HG02588 (cell line): ENCODE results near the gene USP21.
"Not testable (repeated sequence)": the region's sequence is repeated elsewhere in the genome, so short reads cannot be mapped to it uniquely, and the experiment has no call there.

ENCODE experiments used
- ATAC-seq: cut with Tn5 transposase; IDR thresholded peaks from one replicate; pipeline ENCODE4 v1.9.1; 2021; ENCODE audit warnings: mild to moderate bottlenecking, moderate library complexity; ENCODE audit not compliant: unreplicated experiment

USP21 gene, protein sequence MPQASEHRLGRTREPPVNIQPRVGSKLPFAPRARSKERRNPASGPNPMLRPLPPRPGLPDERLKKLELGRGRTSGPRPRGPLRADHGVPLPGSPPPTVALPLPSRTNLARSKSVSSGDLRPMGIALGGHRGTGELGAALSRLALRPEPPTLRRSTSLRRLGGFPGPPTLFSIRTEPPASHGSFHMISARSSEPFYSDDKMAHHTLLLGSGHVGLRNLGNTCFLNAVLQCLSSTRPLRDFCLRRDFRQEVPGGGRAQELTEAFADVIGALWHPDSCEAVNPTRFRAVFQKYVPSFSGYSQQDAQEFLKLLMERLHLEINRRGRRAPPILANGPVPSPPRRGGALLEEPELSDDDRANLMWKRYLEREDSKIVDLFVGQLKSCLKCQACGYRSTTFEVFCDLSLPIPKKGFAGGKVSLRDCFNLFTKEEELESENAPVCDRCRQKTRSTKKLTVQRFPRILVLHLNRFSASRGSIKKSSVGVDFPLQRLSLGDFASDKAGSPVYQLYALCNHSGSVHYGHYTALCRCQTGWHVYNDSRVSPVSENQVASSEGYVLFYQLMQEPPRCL

DNA sequence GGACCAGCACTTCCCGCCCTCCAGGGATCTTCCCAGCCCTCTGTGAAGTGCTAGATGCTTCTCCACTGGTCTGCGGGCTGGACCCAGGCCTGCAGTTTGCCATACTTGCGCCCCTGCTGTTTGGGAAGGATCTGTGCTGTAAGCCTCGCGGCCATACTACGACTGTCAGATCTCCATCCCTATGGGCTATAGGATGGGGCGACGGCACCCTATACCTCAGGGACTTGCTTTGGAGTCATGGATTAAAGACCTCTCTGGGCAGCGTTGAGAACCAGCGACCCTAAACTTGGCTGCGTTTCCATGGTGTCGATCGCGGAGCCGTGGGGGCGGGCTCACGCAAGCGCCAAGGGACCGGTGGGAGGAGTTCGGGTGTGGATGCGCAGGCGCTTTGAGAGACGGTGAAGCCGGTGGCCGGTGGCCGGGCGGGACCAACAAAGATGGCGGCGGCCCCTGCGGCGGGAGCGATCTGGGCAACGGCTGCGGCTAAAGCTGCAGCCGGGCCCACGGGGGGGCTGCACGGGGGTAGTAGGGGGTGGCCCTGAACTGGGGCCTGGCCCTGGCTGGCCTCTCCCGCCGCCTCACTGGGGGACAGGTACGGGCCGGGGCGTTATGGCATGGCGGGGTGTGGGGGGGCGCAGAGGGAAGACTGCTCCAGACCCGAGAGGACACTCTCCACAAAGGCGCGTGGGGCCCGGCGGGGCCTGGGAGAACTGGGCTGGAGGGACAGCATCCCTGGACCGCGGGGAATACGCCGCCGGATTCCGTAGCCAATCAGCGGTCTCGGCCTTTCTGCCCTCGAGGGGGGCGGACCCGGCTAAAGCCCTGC is at the start of gene USP21:
TSS of gene USP21 (plus strand) at position 414 of the 826 bp plus-strand sequence. CDS start 1,141 bp downstream, outside the sequence.
- ATAC-seq = peak; percentile 78

DNA sequence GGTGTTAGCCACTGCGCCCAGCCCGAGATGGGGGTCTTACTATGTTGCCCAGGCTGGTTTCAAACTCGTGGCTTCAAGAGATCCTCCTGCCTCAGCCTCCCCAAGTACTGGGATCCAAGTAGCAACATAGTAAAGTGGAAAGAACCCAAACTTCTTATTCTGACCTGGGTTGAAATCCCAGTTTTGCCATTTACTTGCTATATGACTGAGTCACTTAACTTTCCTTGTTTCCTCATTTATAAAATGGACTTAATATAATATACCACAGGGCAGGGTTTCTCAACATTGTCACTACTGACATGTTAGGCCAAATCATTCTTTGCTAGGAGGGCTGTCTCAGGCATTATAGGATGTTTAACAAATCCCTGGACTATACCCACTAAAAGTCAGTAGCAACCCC is 48.2 kb upstream of the USP21 start:
- no peak for ATAC-seq

DNA sequence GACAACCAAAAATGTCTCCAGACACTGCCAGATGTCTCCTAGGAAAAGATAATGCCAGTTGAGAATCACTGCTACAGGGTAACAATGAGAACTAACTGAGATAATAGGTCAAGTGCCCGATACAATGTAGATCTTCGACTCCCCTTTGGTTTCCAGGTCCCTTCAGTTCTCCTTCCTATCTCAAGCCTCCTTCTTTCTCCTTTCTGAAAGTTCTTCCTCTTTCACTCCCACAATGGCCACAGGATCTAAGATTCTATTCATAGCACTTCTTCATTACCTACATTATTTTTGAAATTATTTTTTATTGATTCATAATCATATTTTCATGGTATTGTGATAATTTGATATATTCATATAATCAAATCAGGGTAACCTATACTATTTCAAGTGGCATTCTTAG is 47.8 kb upstream of the USP21 start:
- ATAC-seq = no peak

DNA sequence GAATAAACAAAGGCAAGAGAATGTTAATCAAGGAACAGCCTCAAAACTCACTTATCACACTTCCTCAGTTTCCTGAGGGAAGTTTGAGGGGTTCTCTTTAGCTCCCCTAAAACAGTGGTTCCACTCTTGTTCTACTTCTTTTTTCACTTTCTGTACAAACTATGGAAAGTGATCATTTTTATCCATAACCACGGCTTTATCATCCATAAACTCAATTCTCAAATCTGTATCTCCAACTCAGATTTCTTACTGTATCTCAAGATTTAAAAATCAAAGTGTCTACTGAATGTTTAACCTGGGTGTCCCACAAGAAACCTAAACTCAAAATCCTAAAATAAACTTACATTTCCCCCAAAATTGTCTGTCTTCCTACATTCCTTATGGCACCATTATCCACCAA is 45.4 kb upstream of the USP21 start:
- ATAC-seq = no peak

DNA sequence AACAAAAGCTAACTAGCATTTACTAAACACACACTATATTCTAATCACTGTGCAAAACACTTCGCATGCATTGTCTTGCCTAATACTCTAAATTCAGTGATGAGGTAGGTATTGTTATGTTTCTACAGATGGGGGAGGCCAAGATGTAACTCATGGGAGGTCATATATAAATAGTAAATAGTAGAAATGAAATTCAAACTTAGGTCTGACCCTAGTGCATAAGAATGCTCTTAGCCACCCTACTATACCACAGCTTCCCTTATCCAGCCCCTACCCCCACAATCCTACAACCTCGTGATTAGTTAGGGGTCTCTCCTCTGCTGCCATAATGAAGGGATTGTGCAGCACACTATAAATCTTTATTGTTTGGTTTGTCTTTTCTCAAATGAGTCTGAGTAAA is 44.7 kb upstream of the USP21 start:
- ATAC-seq = no peak

DNA sequence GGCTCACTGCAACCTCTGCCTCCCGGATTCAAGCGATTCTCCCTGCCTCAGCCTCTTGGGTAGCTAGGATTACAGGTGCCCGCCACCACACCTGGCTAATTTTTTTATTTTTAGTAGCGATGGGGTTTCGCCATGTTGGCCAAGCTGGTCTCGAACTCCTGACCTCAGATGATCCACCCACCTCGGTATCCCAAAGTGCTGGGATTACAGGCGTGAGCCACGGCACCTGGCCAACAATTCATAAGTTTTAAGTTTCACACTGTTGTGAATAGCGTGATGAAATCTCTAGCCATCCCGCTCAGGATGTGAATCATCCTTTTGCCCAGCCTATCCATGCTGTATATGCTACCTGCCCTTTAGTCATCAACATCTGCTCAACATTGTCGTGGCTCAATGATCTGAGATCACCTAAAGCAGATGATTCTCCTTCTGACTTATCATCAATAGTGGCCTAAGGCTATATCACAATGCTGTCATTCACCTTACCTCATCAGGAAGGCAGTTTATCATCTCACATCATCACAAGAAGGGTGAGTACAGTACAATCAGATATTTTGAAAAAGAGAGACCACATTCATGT is 44.1 kb upstream of the USP21 start:
- no peak for ATAC-seq

DNA sequence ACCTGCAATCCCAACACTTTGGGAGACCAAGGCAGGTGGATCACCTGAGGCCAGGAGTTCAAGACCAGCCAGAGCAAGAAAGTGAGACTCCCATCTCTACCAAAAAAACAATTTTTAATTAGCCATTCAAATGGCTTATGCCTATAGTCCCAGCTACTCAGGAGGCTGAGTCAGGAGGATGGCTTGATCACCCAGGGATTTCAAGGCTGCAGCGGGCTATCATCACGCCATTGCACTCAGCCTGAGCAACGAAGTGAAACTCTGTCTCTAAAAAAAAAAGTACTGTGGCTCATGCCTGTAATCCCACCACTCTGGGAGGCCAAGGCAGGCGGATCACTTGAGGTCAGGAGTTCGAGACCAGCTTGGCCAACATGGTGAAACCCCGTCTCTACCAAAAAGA is 43.3 kb upstream of the USP21 start:
- ATAC-seq = not testable (repeated sequence)

DNA sequence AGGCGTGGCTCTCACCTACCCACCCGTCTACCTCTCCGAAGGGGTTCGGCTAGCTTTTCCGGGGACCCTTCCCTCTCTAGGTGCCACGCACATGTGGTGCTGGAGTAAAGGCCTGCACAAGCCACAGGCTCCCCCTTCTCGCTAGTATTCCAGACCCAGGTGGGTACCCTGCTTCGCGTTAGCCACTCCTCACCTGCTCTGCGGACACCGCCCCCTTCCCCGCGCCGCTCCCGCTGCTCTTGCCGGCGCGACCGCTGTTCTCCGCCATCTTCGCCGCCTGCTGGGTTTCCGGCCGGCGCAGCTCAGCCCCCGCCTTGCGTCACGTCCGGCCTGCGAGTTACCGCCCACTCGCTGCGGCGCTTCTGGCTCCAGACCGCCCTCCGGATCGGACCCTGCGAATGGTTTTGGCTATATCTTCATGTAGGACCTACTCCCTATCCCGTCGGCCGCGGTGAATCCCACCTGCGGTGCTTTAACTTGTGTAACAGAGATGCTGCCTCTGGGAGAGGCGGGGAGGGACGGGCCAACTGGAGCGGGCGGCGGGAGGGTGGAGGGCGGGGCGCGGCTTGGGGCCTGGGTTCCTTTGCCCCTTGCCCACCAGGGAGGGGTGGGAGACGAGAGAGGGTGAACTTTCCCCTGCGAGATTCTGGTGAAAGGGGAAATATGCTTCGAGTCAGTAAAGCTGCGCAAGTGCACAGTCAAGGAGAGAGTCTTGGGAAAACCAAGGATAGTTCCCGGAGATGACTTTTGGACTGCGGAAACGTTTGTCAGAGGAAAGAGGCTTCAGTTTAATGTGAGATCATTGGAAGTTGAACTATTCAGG is 41.3 kb upstream of the USP21 start, which contains the start of the genes NIT1 and PFDN2:
TSS of gene NIT1 (plus strand) at position 347 of the 823 bp plus-strand sequence. CDS start at position 419, 72 bp downstream.
TSS of gene PFDN2 (minus strand) at position 279 of the 823 bp plus-strand sequence. CDS start at position 268, 11 bp downstream.
- ATAC-seq = peak; percentile 75

DNA sequence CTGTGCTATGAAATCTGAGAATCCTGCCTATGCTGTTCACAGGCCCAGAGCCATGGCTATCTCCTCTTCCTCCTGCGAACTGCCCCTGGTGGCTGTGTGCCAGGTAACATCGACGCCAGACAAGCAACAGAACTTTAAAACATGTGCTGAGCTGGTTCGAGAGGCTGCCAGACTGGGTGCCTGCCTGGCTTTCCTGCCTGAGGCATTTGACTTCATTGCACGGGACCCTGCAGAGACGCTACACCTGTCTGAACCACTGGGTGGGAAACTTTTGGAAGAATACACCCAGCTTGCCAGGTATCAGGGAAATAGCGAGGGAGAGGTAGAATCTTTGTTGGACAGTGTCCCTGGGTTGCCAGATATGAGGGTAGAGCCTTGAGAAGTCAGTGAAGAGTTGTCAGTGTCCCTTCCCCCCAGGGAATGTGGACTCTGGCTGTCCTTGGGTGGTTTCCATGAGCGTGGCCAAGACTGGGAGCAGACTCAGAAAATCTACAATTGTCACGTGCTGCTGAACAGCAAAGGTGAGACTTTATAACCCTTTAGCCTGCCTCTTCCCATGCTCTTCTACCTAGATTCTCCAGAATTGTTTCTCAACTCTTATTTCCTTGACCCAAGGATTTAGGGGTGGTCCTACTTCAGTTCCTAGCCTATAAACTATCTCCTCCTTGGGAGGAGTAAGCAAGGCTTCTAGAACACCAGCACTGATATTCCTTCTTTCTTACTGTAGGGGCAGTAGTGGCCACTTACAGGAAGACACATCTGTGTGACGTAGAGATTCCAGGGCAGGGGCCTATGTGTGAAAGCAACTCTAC is 40.0 kb upstream of the USP21 start:
- no peak for ATAC-seq

DNA sequence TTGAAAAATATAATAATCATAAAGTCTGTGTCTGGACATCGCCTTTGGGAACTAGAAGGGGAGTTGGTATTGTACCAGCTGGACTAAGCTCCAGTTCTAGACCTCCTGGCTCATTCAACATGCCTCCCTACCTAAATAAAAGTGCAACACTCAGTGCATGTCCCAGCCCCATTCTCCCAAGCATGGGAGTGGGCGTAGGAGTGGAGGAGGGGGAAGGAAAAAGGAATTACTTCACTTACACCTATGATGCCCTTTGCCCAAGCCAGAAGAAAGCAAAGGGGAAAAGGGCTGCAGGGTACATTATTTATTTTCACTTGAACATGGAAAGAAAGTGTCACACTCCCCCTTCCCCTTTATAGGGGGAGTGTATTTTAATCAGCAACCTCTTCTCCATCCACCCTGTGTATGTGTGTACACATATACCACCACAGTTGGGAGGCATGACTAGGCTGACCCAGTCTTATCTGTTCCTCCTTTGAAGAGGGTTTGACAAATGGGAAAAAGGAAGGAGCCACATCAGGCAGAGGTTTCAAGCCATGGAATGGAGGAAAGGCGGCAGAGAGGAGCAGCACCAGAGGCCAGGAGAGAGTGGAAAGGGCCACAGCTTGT is 38.2 kb upstream of the USP21 start:
- no peak for ATAC-seq

DNA sequence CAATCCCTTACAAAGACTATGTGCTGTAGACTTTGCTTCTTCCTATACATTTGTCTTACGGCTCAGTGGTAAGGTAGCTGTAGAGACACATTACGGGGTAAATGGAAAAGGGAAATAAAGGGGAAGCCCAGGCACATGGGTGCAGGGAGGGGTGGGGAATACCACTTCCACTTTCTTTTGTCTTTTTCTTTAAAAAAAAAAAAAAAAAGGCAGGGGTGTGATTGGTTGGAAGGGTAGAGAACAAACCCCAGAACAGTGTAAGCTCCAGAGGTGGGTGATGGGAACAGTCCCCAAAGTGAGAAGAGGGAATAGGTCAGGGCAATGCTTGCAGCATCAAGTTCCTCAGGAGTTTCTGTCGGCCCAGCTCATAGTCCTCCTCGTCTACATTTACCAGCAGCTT is 37.5 kb upstream of the USP21 start:
- no peak for ATAC-seq

DNA sequence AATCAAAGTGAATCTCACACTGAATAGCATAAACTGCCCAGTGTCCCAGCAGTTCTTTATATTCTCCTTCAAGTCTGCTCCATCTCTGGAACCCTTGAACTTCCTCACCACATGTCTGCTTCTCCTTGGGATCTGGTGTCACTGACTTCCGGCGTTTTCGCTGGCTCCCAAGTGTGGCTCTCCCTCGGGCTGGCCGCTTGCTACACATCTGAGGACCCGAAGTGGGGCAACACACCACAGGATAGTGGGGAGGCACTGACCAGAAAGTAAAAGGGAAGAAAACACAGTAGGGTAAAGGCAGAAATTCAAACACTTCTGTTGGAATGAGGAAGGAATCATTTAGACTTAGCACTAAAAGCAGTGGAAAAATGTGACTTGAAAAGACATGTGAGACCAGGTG is 36.3 kb upstream of the USP21 start:
- no peak for ATAC-seq

DNA sequence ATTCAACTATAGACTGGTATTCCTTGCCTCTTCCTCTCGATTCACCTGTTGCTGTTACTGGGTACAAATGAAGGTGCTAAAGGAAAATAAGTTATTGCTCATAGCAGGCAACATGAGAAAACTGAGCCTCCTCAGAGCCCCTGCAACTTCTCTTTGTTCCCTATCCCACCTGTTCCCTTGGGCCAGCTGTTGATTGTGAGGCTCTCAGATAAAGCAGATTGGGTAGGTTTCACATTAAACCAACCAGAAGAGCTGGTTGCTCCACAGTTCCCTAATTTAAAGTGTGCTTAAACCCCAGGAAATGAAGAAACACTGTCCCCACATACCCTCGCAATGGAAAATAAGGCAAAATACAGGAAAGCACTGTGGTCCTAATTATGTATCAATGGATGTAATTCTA is 31.7 kb upstream of the USP21 start:
- no peak for ATAC-seq

DNA sequence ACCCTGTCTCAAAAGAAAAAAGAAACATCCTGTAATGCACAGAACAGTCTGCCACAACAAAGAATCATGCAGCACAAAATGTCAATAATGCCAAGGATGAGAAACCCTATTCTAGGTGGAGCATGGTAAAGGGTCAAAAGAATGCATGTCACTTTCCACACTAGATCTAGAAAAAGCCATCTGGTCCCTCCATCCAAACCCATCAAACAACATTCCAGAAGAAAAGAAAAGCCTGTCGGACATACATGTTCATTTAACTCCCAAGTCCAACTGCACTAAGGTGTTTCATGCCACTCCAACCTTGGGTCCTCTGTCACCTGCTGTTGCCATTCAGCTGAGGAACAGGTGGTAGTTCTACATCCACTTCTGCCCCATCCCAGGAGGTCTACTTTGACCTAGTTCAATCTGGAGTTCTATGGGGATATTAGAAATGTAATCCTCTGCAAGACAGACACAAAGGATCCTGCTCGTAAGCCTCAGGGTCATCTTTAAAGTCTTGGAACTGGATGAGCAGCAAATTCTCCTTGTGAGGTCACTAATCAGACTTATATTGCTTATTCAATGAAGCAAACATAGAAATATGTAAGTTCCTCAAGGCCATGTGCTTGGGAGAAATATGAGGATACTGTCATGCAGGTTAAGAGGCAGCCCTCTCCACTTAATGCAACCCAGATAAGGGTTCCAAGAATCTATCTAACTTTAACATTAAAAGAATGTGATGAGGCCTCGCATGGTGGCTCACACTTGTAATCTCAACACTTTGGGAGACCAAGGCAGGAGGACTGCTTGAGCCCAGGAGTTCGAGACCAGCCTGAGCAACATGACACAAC is 30.5 kb upstream of the USP21 start:
- ATAC-seq = no peak

DNA sequence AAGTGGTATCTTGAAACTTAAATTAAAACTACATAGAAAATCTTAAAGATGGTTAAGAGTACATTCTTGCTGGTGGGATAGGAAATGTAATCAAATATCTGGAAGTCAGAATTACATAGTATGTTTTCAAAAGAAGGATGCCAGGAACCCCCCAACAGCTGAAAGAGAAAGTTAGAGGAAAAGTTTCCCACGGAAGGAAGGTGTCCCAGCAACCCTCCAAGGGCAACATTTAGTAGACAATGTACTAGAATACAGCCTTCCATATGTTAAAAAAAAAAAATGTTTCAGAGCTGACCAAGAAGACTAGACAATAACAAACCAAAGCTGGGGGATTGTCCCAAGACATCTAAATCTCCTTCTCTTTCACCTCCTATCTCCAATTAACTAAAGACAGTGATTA is 29.0 kb upstream of the USP21 start:
- ATAC-seq = no peak

DNA sequence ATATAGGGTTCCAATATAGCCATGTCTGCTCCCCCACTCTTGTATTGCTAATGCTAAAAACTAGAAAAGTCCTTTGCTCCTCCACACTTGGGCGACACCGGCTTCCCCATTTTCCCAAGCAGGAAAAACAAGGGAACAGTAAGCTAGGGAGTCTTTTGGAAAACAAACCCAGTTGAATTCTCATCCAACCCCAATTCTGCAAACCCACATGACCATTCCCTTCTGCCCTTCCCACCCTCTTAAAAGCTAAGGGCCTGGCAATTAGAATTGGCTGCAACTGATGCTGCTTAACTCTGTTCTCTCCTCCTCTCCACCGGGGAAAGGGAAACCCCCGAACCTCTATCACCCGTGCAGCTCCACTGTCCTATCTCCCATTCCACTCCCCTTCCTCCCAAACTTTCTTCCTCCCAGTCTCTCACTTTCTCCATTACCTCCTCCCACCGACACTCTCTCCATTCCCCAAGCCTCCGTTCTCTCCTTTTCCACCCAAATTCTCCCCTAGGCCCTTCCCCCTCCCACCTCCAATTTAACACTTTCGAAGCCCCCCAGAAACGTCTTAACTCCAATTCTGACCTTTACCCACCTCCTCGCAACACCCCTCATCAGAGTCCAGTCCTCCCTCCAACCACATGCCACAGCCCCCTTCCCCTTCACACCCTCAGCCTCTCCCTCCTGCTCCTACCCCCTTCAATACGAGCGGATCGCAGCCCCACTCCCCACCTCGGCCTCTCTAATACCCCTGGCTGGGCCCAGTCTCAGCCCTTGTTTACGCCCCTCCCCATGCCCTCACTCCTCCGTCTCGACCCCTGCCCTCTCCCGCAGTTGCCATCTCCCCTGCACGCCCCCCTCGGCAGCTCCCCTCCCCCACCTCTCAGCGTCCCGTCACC is 27.5 kb upstream of the USP21 start:
- ATAC-seq = no peak
